ENCODE data around the gene XXYLT1.

- TF ChIP-seq, protein P1, sequence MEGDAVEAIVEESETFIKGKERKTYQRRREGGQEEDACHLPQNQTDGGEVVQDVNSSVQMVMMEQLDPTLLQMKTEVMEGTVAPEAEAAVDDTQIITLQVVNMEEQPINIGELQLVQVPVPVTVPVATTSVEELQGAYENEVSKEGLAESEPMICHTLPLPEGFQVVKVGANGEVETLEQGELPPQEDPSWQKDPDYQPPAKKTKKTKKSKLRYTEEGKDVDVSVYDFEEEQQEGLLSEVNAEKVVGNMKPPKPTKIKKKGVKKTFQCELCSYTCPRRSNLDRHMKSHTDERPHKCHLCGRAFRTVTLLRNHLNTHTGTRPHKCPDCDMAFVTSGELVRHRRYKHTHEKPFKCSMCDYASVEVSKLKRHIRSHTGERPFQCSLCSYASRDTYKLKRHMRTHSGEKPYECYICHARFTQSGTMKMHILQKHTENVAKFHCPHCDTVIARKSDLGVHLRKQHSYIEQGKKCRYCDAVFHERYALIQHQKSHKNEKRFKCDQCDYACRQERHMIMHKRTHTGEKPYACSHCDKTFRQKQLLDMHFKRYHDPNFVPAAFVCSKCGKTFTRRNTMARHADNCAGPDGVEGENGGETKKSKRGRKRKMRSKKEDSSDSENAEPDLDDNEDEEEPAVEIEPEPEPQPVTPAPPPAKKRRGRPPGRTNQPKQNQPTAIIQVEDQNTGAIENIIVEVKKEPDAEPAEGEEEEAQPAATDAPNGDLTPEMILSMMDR (IDR thresholded peaks at IDR 0.05): no peak
- no peak for TF ChIP-seq POLR2A (IDR thresholded peaks at IDR 0.05)
These were observed 711 bp downstream of the XXYLT1 start for GRCh38 chr3:195270079-195270816.
